Psoas muscle (tissue), 8 donors: ENCODE data around the gene MEG3. TPM values are rescaled to one million over a fixed set of nuclear protein-coding genes. Genes with fewer than 3 reads are reported as not detected.

Experiments used
- ATAC-seq, 4 donors: fragments of 200-7000 bp; cut with Tn5 transposase; one replicate each; pipeline ENCODE4 v1.9.1; 2020; ENCODE audit warnings: moderate library complexity in 3 of 4, mild to moderate bottlenecking in 2 of 4
- DNase-seq, 2 donors: peaks; one replicate each; pipeline ENCODE4 v3.0.0-alpha.2; 2020
- H3K27ac ChIP-seq: fragments of 200-600 bp; one replicate; pipeline ENCODE4 v1.8.0; 2022
- H3K27me3 ChIP-seq, 3 donors: fragments of 200-600 bp in 1 of 3; one replicate each; pipeline versions ENCODE4 v1.6.1 to v1.8.0; 2013 to 2022; ENCODE audit warnings: low read length in 2 of 3, mild to moderate bottlenecking in 2 of 3, moderate library complexity in 1 of 3; ENCODE audit not compliant: insufficient read depth in 3 of 3
- H3K36me3 ChIP-seq, 2 donors: fragments of 200-600 bp in 1 of 2; one replicate each; pipeline versions ENCODE4 v1.6.1 to v1.8.0; 2013 to 2022; ENCODE audit warnings: low read depth in 1 of 2, mild to moderate bottlenecking in 1 of 2, moderate library complexity in 1 of 2; ENCODE audit not compliant: insufficient read depth in 1 of 2
- H3K4me1 ChIP-seq: fragments of 200-600 bp; one replicate; pipeline ENCODE4 v1.8.0; 2022
- H3K4me3 ChIP-seq: fragments of 200-600 bp; one replicate; pipeline ENCODE4 v1.8.0; 2022; ENCODE audit warnings: mild to moderate bottlenecking
- H3K9me3 ChIP-seq: fragments of 200-600 bp; one replicate; pipeline ENCODE4 v1.8.0; 2022
- CTCF ChIP-seq: fragments of 200-600 bp; IDR thresholded peaks from one replicate; pipeline ENCODE4 v1.8.0; 2022; ENCODE audit warnings: antibody characterized with exemption
- WGBS, 3 donors: extraction: QIAGEN DNeasy Blood & Tissue Kit; methylation state at CpG; one replicate each; pipeline versions ENCODE4 v1.1.6 to v1.1.7; 2013; 5-methylcytosine and 5-hydroxymethylcytosine counted together
- intact Hi-C, 2 donors: fragments of 100-400 bp; cut with DNase I; formaldehyde crosslinking; loops; one replicate each; pipeline versions ENCODE4 v1.11.0 to v1.14.2; 2022
- polyA plus RNA-seq, 3 donors: library from polyadenylated mRNA; stranded (reverse); fragments of 200-250 nt; gene quantifications; one replicate each; pipeline ENCODE4 v1.2.3, GENCODE V29; 2013
- total RNA-seq, 4 donors: library from RNA; stranded (reverse); fragmentation: NEBNext Ultra II Directional in 2 of 4; extraction: Animal tissue kit (Norgen Biotek cat#: 25700) in 2 of 4; gene quantifications; one replicate each; pipeline versions ENCODE4 v1.2.1 to v1.2.4, GENCODE V29; 2021 to 2023
- donor health status: healthy with polysubstance abuse.
- donor health status: DM: no; HTN: no; CAD: no; lungs with moderate emphysema.
- donor health status: Bipolar disorder and iron deficiency.
- donor health status: healthy.
- donor health status: DM: yes; HTN: yes; CAD: no.
- donor health status: DM: no; HTN: no; CAD: no.
- donor health status: DM: no; HTN: no; CAD: no.
- donor health status: DM: yes; HTN: yes; CAD: no.

The MEG3 gene
- total and polyA plus RNA-seq, 7 donors, result 17.8 to 52.6 (median 24.9) TPM

- H3K27ac ChIP-seq, result no peak overlapping the region
- DNase-seq, result no peak
- WGBS, 3 donors, result 24 to 46% (median 34%) methylated on average over 8 of the region's 8 CpGs
These were observed 22.7 kb upstream of the MEG3 start for GRCh38 chr14:100803226-100803625.

GRCh38 chr14:100803676-100804075, 22.2 kb upstream of the MEG3 start:
- ATAC-seq (no peak), DNase-seq (no peak)
- Histone ChIP-seq H3K9me3 (no peaks in the 10 kb centered on the region), H3K36me3 (no peaks in the 10 kb centered on the region), H3K27ac (no peak overlapping the region), H3K4me3 (no peak overlapping the region), H3K27me3 (peaks cover 0 to 4% (median 0%) of the 10 kb centered on the region in 3 donors), H3K4me1 (no peaks in the 10 kb centered on the region)
- WGBS, 3 donors, result 63 to 81% (median 64%) methylated on average over 14 of the region's 14 CpGs
- intact Hi-C loops, result no loop called here
- TF ChIP-seq CTCF, result no peak

More at GRCh38 chr14:100803226-100803625, 22.7 kb upstream of the MEG3 start:
- peaks cover 0 to 4% (median 0%) of the 10 kb centered on the region in 3 donors for H3K27me3 ChIP-seq
- peak; percentile 42 to 76 (median 73) for ATAC-seq
- H3K4me1 ChIP-seq, result no peaks in the 10 kb centered on the region
- H3K36me3 ChIP-seq, result no peaks in the 10 kb centered on the region
- no peak overlapping the region for H3K4me3 ChIP-seq
- no peaks in the 10 kb centered on the region for H3K9me3 ChIP-seq
- intact Hi-C loops, result no loop called here
- TF ChIP-seq CTCF, result no peak

GRCh38 chr14:100804138-100804537, 21.8 kb upstream of the MEG3 start:
- H3K27ac ChIP-seq, result no peak overlapping the region
- DNase-seq (peak in 1 of 2 donors; percentile 21), ATAC-seq (no peak)
- no peak overlapping the region for H3K4me3 ChIP-seq
- H3K36me3 ChIP-seq, result no peaks in the 10 kb centered on the region
- H3K27me3 ChIP-seq, result peaks cover 0 to 4% (median 0%) of the 10 kb centered on the region in 3 donors
- TF ChIP-seq CTCF, result no peak
- H3K9me3 ChIP-seq, result no peaks in the 10 kb centered on the region
- H3K4me1 ChIP-seq, result no peaks in the 10 kb centered on the region
- WGBS, 3 donors, result 89 to 95% (median 93%) methylated on average over 13 of the region's 13 CpGs
- intact Hi-C loops, result no loop called here

- Histone ChIP-seq H3K4me3 (no peak overlapping the region), H3K27ac (no peak overlapping the region), H3K9me3 (no peaks in the 10 kb centered on the region), H3K36me3 (no peaks in the 10 kb centered on the region), H3K27me3 (peaks cover 0 to 4% (median 0%) of the 10 kb centered on the region in 3 donors), H3K4me1 (no peaks in the 10 kb centered on the region)
- WGBS, 3 donors, result 92 to 97% (median 95%) methylated on average over 9 of the region's 9 CpGs
- TF ChIP-seq CTCF, result no peak
- DNase-seq (no peak), ATAC-seq (no peak)
- intact Hi-C loops, result no loop called here
These were observed 21.2 kb upstream of the MEG3 start for GRCh38 chr14:100804558-100805309.

GRCh38 chr14:100806386-100806785, 19.5 kb upstream of the MEG3 start:
- Histone ChIP-seq H3K4me3 (no peak overlapping the region), H3K4me1 (no peaks in the 10 kb centered on the region), H3K9me3 (no peaks in the 10 kb centered on the region), H3K36me3 (no peaks in the 10 kb centered on the region), H3K27ac (no peak overlapping the region), H3K27me3 (peaks cover 0 to 4% (median 3%) of the 10 kb centered on the region in 3 donors)
- 93 to 97% (median 94%) methylated on average over 9 of the region's 9 CpGs for WGBS, 3 donors
- DNase-seq (no peak), ATAC-seq (no peak)
- no peak for TF ChIP-seq CTCF
- intact Hi-C loops, result no loop called here
